H54 (cell line): ENCODE results near the gene LYAR.

Experiments used
- DNase-seq: peaks from one replicate; pipeline ENCODE4 v3.0.0; 2011; ENCODE audit warnings: low spot score, mixed read lengths; ENCODE audit not compliant: insufficient read length
- FAIRE-seq: peaks from 3 replicates; lab custom pipeline; 2011; peaks lifted over from hg19 to GRCh38; lab: Jason Lieb, UNC
- POLR2A ChIP-seq: IDR thresholded peaks from 2 replicates; pipeline ENCODE4 v1.6.1; 2011; ENCODE audit warnings: low read depth, mild to moderate bottlenecking, low read length

Gene LYAR

DNA sequence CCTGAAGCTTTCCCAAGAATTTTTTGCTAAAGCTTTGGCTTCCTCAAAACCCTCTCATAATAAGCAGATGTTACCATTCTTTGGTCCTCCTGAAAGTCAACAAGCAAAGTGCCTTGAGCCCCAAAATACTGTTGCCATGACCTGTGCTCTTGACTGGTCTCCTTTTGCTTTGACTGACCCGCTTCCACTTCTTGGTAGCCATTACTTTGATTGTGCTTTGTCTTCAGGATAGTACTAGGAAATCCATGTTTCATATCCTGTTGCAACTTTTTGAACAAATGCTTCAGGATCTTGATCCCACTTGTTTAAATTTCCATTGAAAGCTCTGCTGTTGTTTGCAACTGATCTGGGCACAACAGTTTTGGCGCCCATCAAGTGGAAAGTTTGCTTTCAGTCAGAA is 56.3 kb downstream of the LYAR start:
- TF ChIP-seq POLR2A = no peak
- DNase-seq = no peak
- FAIRE-seq = no peak

DNA sequence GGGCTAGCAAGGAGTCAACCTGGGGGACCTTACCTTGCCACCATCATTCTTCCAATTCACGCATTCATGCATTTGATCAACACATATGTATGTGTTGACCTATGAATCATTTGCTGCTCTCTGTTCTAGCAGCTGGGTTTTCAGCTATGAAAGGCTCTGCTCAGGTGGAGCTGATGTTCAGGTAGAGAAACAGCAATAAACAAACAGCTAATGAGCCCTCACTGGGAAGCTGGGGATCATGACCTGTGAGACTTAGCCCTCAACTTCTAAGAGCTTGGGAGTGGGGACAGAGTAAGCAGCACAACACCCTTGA is 61.6 kb downstream of the LYAR start:
- no peak for FAIRE-seq
- no peak for TF ChIP-seq POLR2A
- DNase-seq = no peak

DNA sequence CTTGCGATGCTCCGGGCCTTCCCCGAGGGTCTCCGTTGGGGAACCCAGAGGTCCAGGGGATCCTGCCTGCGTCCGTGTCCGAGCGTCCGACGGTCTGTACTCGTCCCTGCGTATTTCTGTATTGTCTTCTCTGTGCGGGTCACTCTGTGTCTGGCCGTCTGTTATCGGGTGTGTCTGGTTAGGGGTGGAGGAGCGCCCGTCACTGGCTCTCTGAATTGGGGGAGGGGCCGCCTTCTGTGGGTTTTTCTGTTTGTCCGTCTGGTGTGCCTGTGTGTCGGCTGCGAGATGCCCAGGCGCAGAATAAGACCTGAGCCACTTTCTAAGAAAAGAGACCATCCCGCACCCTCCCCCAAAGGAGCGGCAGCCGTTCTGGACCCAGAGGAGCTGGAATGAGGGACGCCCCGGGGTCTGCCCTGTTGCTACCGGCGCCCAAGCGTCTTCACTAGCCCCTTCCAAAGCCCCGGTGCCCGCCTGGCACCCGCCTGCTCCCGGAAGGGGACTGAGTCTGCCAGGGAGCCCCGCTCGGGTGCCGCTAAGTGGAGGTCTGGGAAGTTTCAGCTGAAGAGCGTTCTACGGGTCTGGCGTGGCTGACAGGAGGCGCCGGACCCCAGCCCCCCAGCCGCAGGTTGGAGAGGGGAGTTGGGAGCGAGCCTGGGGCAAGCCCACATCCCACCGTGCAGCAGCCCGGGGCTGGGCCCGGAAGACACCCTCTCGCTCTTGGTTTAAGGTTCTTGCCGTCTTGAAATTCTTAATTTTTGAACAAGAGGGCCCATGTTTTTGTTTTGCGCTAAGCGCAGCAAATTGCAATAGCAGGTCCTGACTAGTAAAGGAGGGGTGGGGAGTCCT is 62.2 kb downstream of the LYAR start:
- FAIRE-seq (no peak), DNase-seq (no peak)
- TF ChIP-seq POLR2A = no peak

DNA sequence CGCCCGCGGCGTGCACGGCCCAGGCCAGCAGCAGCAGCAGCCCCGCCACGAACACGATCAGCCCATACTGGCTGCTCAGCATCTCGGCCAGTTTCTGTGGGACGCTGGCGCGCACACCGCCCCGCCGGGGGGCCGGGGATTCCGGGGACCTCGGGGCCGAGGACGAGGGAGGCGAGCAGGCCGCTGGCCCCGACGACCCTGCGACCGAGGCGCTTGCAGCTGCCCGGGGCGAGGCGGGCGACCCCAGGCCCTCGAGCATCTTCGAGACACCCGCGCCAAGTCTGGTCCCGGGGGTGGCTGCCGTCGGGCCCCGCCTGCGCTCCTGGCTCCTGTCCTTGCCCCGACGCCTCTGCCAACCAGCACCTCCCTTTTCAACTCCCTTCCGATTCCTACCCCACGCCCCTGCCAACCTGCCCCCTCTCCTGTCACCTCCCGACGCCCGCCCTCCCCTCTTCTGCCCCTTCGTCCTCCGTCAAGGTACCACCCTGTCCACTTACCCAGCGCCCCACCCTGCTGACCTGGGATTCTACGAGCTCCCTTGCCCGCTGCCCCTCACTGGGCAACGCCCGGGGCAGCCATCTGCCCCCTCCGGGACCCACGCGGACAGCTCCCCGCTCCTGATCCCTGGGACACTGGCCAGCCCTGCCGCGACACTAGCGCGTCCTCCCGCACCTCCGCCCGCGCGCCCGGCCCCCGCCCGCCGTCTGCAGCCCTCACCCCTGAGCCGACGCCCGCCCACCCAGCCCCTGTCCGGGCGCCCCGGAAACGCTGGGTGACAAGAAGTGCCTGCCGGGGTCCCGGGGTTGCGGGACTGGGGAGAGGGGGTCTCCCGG is 63.1 kb downstream of the LYAR start, which contains the start of gene OTOP1:
OTOP1 (minus strand) TSS at position 324 of the 833 bp plus-strand sequence; CDS start at position 259, 65 bp downstream.
- DNase-seq = no peak
- TF ChIP-seq POLR2A = no peak

DNA sequence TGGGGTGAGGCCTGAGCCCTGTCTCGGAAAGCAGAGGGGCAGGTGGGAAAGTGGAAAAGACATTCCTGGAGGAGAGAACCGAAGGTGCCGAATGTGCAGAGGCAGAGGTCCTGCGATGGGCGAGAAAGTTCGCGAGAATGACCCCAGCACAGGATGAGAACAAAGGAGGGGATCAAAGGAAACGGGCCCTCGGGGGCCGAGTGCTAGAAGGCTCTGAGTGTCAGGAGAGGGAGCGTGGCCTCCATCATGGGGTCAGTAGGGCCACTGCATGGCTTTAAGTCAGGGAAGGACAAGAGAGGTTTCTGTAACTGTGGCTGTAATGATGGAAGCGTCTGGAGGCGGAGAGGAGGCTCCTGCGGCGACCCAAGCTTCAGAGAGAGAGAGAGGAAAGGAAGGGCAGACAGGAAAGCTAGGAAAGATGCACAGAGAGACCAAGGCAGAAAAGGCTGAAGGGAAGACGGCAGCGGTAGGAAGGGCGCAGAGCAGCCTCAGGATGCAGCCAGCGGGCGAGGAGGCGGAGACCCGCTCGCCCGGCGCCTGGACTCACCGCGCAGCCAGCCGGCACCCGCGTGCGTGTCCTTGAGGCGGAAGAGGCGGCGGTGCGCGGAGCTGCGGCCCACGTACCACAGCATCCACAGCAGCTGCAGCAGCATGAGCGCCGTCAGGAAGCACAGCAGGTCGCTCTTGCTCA is 63.9 kb downstream of the LYAR start:
- TF ChIP-seq POLR2A = no peak

More for the DNA sequence above, 63.1 kb downstream of the LYAR start, which contains the start of gene OTOP1:
- FAIRE-seq = no peak

More for the DNA sequence above, 63.9 kb downstream of the LYAR start:
- DNase-seq (no peak), FAIRE-seq (no peak)
